Measurements from ENCODE around the gene PGGT1B. TPM values are rescaled to one million over a fixed set of nuclear protein-coding genes. Genes with fewer than 3 reads are reported as not detected.
A peak's percentile ranks its signal among the peaks of the same experiment; 100 is the strongest.

PGGT1B gene
- total and polyA plus RNA-seq, 5 donors from 2014 or later, result 6.9 to 46.8 (median 11.5) TPM

DNA sequence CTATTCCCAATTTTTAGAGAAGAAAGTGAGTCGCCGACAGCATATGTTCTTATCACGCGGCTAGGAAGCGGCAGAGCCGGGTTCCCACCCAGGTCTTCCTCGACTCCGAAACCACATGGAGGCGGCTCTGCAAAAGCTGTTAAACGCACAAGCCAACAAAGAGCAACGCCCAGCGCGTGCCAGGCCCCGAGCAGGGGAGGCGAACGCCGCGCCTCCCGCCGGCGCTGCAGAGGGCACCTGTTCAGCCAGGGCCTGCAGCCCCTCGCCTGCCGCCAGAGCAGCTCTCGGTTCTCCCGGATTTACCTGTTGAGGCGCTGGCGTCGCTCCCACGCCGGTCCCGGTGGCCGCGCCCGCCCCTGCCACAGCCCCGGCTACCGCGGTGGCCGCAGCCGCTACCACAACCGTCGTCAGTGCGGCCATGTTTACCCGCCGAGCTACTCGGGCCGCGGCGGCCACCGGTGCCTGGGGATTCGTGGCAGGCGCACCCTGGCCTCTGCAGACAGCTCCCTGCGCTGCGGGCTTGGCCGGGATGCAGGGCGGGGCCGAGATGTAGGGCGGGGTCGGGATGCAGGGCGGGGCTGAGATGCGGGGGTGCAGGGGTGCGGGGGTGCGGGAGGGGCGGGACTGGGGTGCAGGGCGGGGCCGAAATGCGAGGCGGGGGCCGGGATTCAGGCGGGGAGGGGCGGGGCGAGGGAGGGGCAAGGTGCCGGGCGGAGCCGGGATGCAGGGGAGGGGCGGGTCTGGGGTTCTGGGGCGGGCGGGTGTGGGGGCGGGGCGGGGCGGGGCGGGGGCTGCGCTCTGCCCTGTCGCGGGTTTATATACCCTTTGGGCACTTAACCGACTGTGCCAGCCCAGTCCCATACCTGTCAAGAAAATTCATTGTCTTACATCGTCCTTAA, 33.7 kb upstream of the PGGT1B start, which contains the start of gene CCDC112:
Gene CCDC112 (minus strand): TSS at position 531 of the 899 bp plus-strand sequence. CDS start 111 bp downstream, at position 420.
- H3K4me3 Mint-ChIP-seq, result peak within 1 kb of the TSS; percentile 55 to 89 (median 82)
- H3K27ac Mint-ChIP-seq, result peak within 1 kb of the TSS in 2 of 3 donors; percentile 26 to 60
- H3K9me3 Mint-ChIP-seq, result peaks cover 0 to 14% (median 4%) of the 10 kb centered on the region in 7 donors
- no peak within 1 kb of the TSS for H3K27ac ChIP-seq (ENCODE audit: insufficient read depth, low read length, poor library complexity, severe bottlenecking)
- peaks cover 27% of the 10 kb centered on the region for H3K27me3 ChIP-seq (ENCODE audit: control insufficient read depth, insufficient read depth, low read length)
- peak within 1 kb of the TSS; percentile 61 for H3K4me3 ChIP-seq (ENCODE audit: low read depth, low read length)
- peaks cover 51% of the 10 kb centered on the region for H3K27me3 Mint-ChIP-seq
- peaks cover 0 to 12% (median 4%) of the 10 kb centered on the region in 4 donors for H3K4me1 Mint-ChIP-seq
- H3K36me3 ChIP-seq (ENCODE audit: control insufficient read depth, insufficient read depth, low read length), result no peaks in the 10 kb centered on the region
- ATAC-seq (ENCODE audit: low read depth in 2 of 2) (peak; percentile 65 to 66), DNase-seq (peak; percentile 49 to 73 (median 60))
- peaks cover 14% of the 10 kb centered on the region for H3K4me1 ChIP-seq (ENCODE audit: control insufficient read depth, insufficient read depth, low read length, poor library complexity, severe bottlenecking)
- H3K36me3 Mint-ChIP-seq, result no peaks in the 10 kb centered on the region
- peaks cover 14 to 15% of the 10 kb centered on the region in 2 experiments for H3K9me3 ChIP-seq (ENCODE audit: control insufficient read depth in 2 of 2, low read length in 2 of 2)

DNA sequence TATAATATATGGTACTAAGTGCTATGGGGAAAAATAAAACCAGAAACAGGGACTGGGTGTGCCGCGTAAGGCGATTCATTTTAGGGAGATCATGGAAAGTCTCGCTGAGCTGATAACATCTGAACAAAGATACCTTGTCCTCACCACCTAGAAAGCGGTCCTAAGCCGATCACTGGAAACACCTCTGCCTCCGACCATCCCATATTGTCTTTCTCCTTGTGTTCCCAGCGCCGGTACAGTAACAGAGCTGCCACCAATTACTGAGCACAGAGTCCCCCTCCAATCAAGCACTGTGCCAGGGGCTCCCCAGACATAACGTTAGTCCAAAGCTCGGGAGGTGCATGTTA, 33.1 kb upstream of the PGGT1B start:
- Histone ChIP-seq H3K9me3 (ENCODE audit: control insufficient read depth in 2 of 2, low read length in 2 of 2) (peaks cover 16% of the 10 kb centered on the region in 2 experiments), H3K36me3 (ENCODE audit: control insufficient read depth, insufficient read depth, low read length) (no peaks in the 10 kb centered on the region), H3K4me3 (ENCODE audit: low read depth, low read length) (peak overlapping the region; percentile 45), H3K27ac (ENCODE audit: insufficient read depth, low read length, poor library complexity, severe bottlenecking) (no peak overlapping the region), H3K4me1 (ENCODE audit: control insufficient read depth, insufficient read depth, low read length, poor library complexity, severe bottlenecking) (peaks cover 14% of the 10 kb centered on the region), H3K27me3 (ENCODE audit: control insufficient read depth, insufficient read depth, low read length) (peaks cover 26% of the 10 kb centered on the region)
- peak in 1 of 3 donors; percentile 3 for DNase-seq
- ATAC-seq (ENCODE audit: low read depth in 2 of 2), result peak in 1 of 2 donors; percentile 5
- Mint-ChIP-seq H3K9me3 (peaks cover 0 to 14% (median 6%) of the 10 kb centered on the region in 7 donors), H3K27me3 (peaks cover 48% of the 10 kb centered on the region), H3K4me1 (peaks cover 0 to 12% (median 4%) of the 10 kb centered on the region in 4 donors), H3K27ac (peak overlapping the region in 2 of 3 donors; percentile 26 to 60), H3K36me3 (no peaks in the 10 kb centered on the region), H3K4me3 (peak overlapping the region; percentile 55 to 89 (median 82))

DNA sequence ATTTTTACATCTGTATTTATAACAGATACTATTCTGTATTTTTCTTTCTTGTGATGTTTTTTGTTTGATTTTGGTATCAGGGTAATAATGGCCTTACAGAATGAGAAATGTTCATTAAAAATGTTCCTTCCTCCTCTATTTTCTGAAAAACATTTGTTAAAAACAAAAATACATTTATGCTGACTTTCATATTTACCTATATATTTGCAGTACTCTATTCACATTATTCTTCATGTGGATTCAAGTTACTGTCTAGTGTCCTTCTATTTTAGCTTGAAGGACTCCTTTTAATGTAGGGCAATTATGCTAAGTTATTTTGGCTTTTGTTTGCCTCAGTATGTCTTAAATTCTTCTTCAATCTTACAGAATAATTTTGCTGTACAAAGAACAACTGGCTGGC, 28.7 kb upstream of the PGGT1B start:
- H3K4me3 Mint-ChIP-seq, result no peak overlapping the region
- H3K27me3 ChIP-seq (ENCODE audit: control insufficient read depth, insufficient read depth, low read length), result peaks cover 17% of the 10 kb centered on the region
- ATAC-seq (ENCODE audit: low read depth in 2 of 2) (no peak), DNase-seq (no peak)
- peaks cover 16% of the 10 kb centered on the region in 2 experiments for H3K9me3 ChIP-seq (ENCODE audit: control insufficient read depth in 2 of 2, low read length in 2 of 2)
- peaks cover 0 to 12% (median 6%) of the 10 kb centered on the region in 7 donors for H3K9me3 Mint-ChIP-seq
- peaks cover 42% of the 10 kb centered on the region for H3K27me3 Mint-ChIP-seq
- H3K36me3 ChIP-seq (ENCODE audit: control insufficient read depth, insufficient read depth, low read length), result no peaks in the 10 kb centered on the region
- no peaks in the 10 kb centered on the region for H3K36me3 Mint-ChIP-seq
- H3K4me1 ChIP-seq (ENCODE audit: control insufficient read depth, insufficient read depth, low read length, poor library complexity, severe bottlenecking), result peaks cover 8% of the 10 kb centered on the region
- H3K27ac ChIP-seq (ENCODE audit: insufficient read depth, low read length, poor library complexity, severe bottlenecking), result no peak overlapping the region
- peaks cover 0 to 10% (median 4%) of the 10 kb centered on the region in 4 donors for H3K4me1 Mint-ChIP-seq
- H3K4me3 ChIP-seq (ENCODE audit: low read depth, low read length), result no peak overlapping the region
- no peak overlapping the region for H3K27ac Mint-ChIP-seq

DNA sequence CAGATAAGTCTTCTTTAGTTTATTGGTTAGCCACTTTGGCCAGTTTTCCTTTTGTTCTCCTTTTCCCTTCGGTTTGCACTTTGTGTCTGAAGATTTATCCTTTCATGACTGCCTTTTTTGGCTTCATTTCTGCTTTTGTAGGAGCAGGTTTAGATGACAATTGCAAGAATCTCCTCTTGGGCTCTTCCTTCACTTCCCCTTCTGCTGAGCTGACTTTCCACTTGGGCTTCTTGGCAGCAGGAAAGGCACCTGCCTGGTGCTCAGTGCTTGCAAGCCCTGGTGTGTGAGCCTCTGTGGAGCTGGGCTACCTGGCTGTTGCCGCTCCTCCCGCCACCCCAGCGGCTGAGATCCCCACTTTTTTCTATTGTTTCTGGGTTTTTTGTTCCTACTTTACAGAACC, 26.4 kb upstream of the PGGT1B start:
- Histone ChIP-seq H3K4me1 (ENCODE audit: control insufficient read depth, insufficient read depth, low read length, poor library complexity, severe bottlenecking) (no peaks in the 10 kb centered on the region), H3K27me3 (ENCODE audit: control insufficient read depth, insufficient read depth, low read length) (peaks cover 17% of the 10 kb centered on the region), H3K9me3 (ENCODE audit: control insufficient read depth in 2 of 2, low read length in 2 of 2) (peaks cover 16% of the 10 kb centered on the region in 2 experiments), H3K36me3 (ENCODE audit: control insufficient read depth, insufficient read depth, low read length) (no peaks in the 10 kb centered on the region), H3K27ac (ENCODE audit: insufficient read depth, low read length, poor library complexity, severe bottlenecking) (no peak overlapping the region), H3K4me3 (ENCODE audit: low read depth, low read length) (no peak overlapping the region)
- ATAC-seq (ENCODE audit: low read depth in 2 of 2) (no peak), DNase-seq (no peak)
- H3K27me3 Mint-ChIP-seq, result peaks cover 37% of the 10 kb centered on the region
- H3K36me3 Mint-ChIP-seq, result peaks cover 4% of the 10 kb centered on the region
- H3K9me3 Mint-ChIP-seq, result peaks cover 0 to 12% (median 6%) of the 10 kb centered on the region in 7 donors
- no peak overlapping the region for H3K27ac Mint-ChIP-seq
- H3K4me1 Mint-ChIP-seq, result no peaks in the 10 kb centered on the region
- no peak overlapping the region for H3K4me3 Mint-ChIP-seq

DNA sequence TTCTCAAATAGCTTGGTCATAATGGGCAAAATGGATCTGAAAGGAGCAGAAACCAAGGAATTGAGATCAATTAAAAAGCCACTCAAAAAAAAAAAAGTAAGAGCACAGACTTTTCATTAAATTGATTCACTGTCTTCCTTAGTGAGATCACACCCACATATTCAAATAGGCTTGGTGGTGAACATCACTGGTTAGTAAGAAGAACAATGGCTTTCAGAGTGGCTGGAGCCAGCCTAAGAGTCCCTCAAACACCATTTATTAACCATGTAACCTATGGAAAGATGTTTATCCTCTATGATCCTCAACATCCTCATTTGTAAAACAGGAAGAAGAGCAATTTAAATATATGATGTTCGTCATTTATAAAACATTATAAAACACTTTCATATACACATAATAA, 21.3 kb upstream of the PGGT1B start:
- ATAC-seq (ENCODE audit: low read depth in 2 of 2), result no peak
- Mint-ChIP-seq H3K4me1 (no peaks in the 10 kb centered on the region), H3K9me3 (no peaks in the 10 kb centered on the region), H3K27ac (no peak overlapping the region), H3K36me3 (peaks cover 4% of the 10 kb centered on the region), H3K27me3 (peaks cover 24% of the 10 kb centered on the region), H3K4me3 (no peak overlapping the region)
- no peaks in the 10 kb centered on the region for H3K36me3 ChIP-seq (ENCODE audit: control insufficient read depth, insufficient read depth, low read length)
- H3K27ac ChIP-seq (ENCODE audit: insufficient read depth, low read length, poor library complexity, severe bottlenecking), result no peak overlapping the region
- H3K4me1 ChIP-seq (ENCODE audit: control insufficient read depth, insufficient read depth, low read length, poor library complexity, severe bottlenecking), result no peaks in the 10 kb centered on the region
- no peak for DNase-seq
- H3K27me3 ChIP-seq (ENCODE audit: control insufficient read depth, insufficient read depth, low read length), result peaks cover 9% of the 10 kb centered on the region
- no peaks in the 10 kb centered on the region for H3K9me3 ChIP-seq (ENCODE audit: control insufficient read depth in 2 of 2, low read length in 2 of 2)
- no peak overlapping the region for H3K4me3 ChIP-seq (ENCODE audit: low read depth, low read length)

DNA sequence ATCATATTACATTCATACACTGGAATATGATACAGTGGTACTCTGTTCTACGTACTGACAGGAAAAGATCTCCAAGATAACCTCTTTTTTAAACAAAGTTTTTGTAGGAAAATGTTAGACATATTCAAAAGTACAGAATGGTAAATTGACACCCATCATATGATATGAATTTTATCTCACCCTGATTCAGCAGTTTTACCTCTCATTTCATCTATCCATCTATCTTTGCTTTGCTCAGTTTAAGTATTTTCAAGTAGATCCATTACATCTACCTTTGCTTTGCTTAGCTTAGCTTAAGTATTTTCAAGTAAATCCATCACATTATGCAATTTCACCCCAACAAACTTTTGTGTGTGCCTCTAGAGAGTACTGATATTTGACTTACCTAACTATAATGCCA, 19.5 kb upstream of the PGGT1B start:
- no peak overlapping the region for H3K4me3 Mint-ChIP-seq
- no peaks in the 10 kb centered on the region for H3K9me3 Mint-ChIP-seq
- ATAC-seq (ENCODE audit: low read depth in 2 of 2) (no peak), DNase-seq (no peak)
- no peaks in the 10 kb centered on the region for H3K9me3 ChIP-seq (ENCODE audit: control insufficient read depth in 2 of 2, low read length in 2 of 2)
- no peak overlapping the region for H3K27ac Mint-ChIP-seq
- H3K27me3 Mint-ChIP-seq, result peaks cover 24% of the 10 kb centered on the region
- H3K27ac ChIP-seq (ENCODE audit: insufficient read depth, low read length, poor library complexity, severe bottlenecking), result no peak overlapping the region
- H3K36me3 ChIP-seq (ENCODE audit: control insufficient read depth, insufficient read depth, low read length), result no peaks in the 10 kb centered on the region
- no peaks in the 10 kb centered on the region for H3K4me1 Mint-ChIP-seq
- H3K36me3 Mint-ChIP-seq, result peaks cover 4% of the 10 kb centered on the region
- H3K27me3 ChIP-seq (ENCODE audit: control insufficient read depth, insufficient read depth, low read length), result peaks cover 9% of the 10 kb centered on the region
- no peaks in the 10 kb centered on the region for H3K4me1 ChIP-seq (ENCODE audit: control insufficient read depth, insufficient read depth, low read length, poor library complexity, severe bottlenecking)
- H3K4me3 ChIP-seq (ENCODE audit: low read depth, low read length), result no peak overlapping the region

DNA sequence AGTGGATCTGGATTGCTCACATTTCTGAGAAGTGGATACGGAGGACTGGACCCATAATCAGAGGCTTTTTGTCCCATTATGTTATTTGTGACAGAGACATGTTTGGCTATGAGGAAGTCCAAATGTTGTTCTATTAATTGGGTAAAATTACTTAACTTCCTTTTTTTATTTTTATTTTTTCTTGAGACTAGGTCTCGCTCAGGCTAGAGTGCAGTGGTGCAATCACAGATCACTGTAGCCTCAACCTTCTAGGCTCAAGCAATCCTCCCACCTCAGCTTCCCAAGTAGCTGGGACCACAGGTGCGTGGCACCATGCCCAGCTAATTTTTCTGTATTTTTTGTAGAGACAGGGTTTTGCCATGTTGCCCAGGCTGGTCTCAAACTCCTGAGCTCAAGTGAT, 11.9 kb upstream of the PGGT1B start:
- Mint-ChIP-seq H3K36me3 (peaks cover 12% of the 10 kb centered on the region), H3K27me3 (peaks cover 14% of the 10 kb centered on the region), H3K4me3 (no peak overlapping the region), H3K27ac (no peak overlapping the region), H3K4me1 (no peaks in the 10 kb centered on the region), H3K9me3 (no peaks in the 10 kb centered on the region)
- no peaks in the 10 kb centered on the region for H3K4me1 ChIP-seq (ENCODE audit: control insufficient read depth, insufficient read depth, low read length, poor library complexity, severe bottlenecking)
- no peak overlapping the region for H3K4me3 ChIP-seq (ENCODE audit: low read depth, low read length)
- DNase-seq (no peak), ATAC-seq (ENCODE audit: low read depth in 2 of 2) (no peak)
- H3K36me3 ChIP-seq (ENCODE audit: control insufficient read depth, insufficient read depth, low read length), result no peaks in the 10 kb centered on the region
- H3K9me3 ChIP-seq (ENCODE audit: control insufficient read depth in 2 of 2, low read length in 2 of 2), result no peaks in the 10 kb centered on the region
- peaks cover 1% of the 10 kb centered on the region for H3K27me3 ChIP-seq (ENCODE audit: control insufficient read depth, insufficient read depth, low read length)
- H3K27ac ChIP-seq (ENCODE audit: insufficient read depth, low read length, poor library complexity, severe bottlenecking), result no peak overlapping the region

Data from CD4-positive, CD25-positive, alpha-beta regulatory T cell (primary cell).